SK-N-SH (cell line): Measurements from ENCODE around the gene MYH15.

Source experiments
- FOXJ3 ChIP-seq: sonication (generic); formaldehyde crosslinking; IDR thresholded peaks from 2 replicates; pipeline ENCODE4 v1.5.1; 2020; ENCODE audit warnings: mild to moderate bottlenecking, missing genetic modification reagents
- SMC3 ChIP-seq: IDR thresholded peaks from 2 replicates; pipeline ENCODE4 v1.6.1; 2012; ENCODE audit warnings: low read depth, low read length, improper control_type of control experiment
- TF ChIP-seq, protein P1 (sequence below): fragments of 200-600 bp; sonication (generic); IDR thresholded peaks from 2 replicates; pipeline ENCODE4 v1.6.1; 2017; ENCODE audit warnings: antibody characterized with exemption, mild to moderate bottlenecking, moderate library complexity

DNA sequence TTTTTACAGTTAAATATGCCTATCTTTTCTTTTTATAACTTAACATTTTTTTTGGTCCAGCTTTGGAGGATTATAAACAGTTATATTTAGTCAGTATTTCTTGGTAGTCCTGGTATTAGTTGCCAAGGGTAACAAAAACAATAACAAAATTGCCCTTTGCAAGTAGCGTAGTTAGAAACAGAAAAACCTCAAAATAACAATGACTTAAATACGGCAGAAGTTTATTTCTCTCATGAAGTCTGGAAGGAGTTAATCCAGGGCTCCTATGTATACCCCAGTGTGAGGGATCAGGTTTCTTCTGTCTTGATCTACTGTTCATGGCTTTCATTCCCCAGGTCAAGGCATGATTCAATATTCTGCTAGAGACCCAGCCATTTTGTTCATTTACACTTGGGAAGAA lies 14.1 kb upstream of the MYH15 start:
- TF ChIP-seq, protein P1, sequence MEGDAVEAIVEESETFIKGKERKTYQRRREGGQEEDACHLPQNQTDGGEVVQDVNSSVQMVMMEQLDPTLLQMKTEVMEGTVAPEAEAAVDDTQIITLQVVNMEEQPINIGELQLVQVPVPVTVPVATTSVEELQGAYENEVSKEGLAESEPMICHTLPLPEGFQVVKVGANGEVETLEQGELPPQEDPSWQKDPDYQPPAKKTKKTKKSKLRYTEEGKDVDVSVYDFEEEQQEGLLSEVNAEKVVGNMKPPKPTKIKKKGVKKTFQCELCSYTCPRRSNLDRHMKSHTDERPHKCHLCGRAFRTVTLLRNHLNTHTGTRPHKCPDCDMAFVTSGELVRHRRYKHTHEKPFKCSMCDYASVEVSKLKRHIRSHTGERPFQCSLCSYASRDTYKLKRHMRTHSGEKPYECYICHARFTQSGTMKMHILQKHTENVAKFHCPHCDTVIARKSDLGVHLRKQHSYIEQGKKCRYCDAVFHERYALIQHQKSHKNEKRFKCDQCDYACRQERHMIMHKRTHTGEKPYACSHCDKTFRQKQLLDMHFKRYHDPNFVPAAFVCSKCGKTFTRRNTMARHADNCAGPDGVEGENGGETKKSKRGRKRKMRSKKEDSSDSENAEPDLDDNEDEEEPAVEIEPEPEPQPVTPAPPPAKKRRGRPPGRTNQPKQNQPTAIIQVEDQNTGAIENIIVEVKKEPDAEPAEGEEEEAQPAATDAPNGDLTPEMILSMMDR = no peak
- TF ChIP-seq FOXJ3 (CRISPR knock-in tag) = no peak
- no peak for TF ChIP-seq SMC3
